BLaER1 treated with 17β-estradiol and CSF1 and Interleukin-3, amounts not matched to agents 10 nM and 100 nM (cell line): ENCODE data around the gene TH.

ENCODE experiments used
- H3K27ac ChIP-seq, 11 experiments: shearing (Covaris generic); formaldehyde crosslinking; 2 replicates each; pipeline ENCODE4 v1.8.1; 2022
- H3K27me3 ChIP-seq, 11 experiments: shearing (Covaris generic); formaldehyde crosslinking; 2 replicates each; pipeline ENCODE4 v1.8.1; 2022
- H3K36me3 ChIP-seq, 11 experiments: shearing (Covaris generic); formaldehyde crosslinking; 2 replicates each; pipeline ENCODE4 v1.8.1; 2022
- H3K4me1 ChIP-seq, 10 experiments: shearing (Covaris generic); formaldehyde crosslinking; 2 replicates each; pipeline ENCODE4 v1.8.1; 2022
- H3K4me2 ChIP-seq, 11 experiments: shearing (Covaris generic); formaldehyde crosslinking; 2 replicates each; pipeline ENCODE4 v1.8.1; 2022
- H3K4me3 ChIP-seq, 10 experiments: shearing (Covaris generic); formaldehyde crosslinking; 2 replicates each; pipeline ENCODE4 v1.8.1; 2022
- H3K9ac ChIP-seq, 11 experiments: shearing (Covaris generic); formaldehyde crosslinking; 2 replicates each; pipeline ENCODE4 v1.8.1; 2022
- H3K9me3 ChIP-seq, 11 experiments: shearing (Covaris generic); formaldehyde crosslinking; replicated peaks in 1 of 11; 2 replicates each; pipeline ENCODE4 v1.8.1; 2022
- H4K20me1 ChIP-seq, 11 experiments: shearing (Covaris generic); formaldehyde crosslinking; 2 replicates each; pipeline ENCODE4 v1.8.1; 2022
- Cebpa-rat ChIP-seq, 11 experiments: shearing (Covaris generic); IDR thresholded peaks; 2 replicates each; pipeline ENCODE4 v1.8.1; 2022

Gene TH

GRCh38 chr11:2171591-2172003 lies at the start of gene TH:
TSS of gene TH (minus strand) at chr11:2171815. CDS start at chr11:2171786, 29 bp downstream.
- Histone ChIP-seq H3K27me3 (peaks cover 25 to 56% (median 52%) of the 10 kb centered on the region in 11 experiments), H3K9me3 (no peaks in the 10 kb centered on the region)
- TF ChIP-seq Cebpa-rat (IDR thresholded peaks at IDR 0.05): no peak

GRCh38 chr11:2221024-2221423 lies 49.4 kb upstream of the TH start:
- H4K20me1 ChIP-seq: no peaks in the 10 kb centered on the region
- H3K27me3 ChIP-seq: no peaks in the 10 kb centered on the region
- no peak overlapping the region for H3K4me3 ChIP-seq
- no peak for TF ChIP-seq Cebpa-rat (IDR thresholded peaks at IDR 0.05)
- no peak overlapping the region for H3K27ac ChIP-seq
- no peak overlapping the region for H3K4me2 ChIP-seq
- H3K36me3 ChIP-seq: no peaks in the 10 kb centered on the region
- H3K9me3 ChIP-seq: peaks cover 10 to 34% (median 23%) of the 10 kb centered on the region in 11 experiments; a peak in 20 of 22 replicates
- no peak overlapping the region for H3K9ac ChIP-seq
- peaks cover 0 to 29% (median 5%) of the 10 kb centered on the region in 10 experiments; a peak in 7 of 20 replicates for H3K4me1 ChIP-seq

More at GRCh38 chr11:2171591-2172003, at the start of gene TH:
- Histone ChIP-seq H3K27ac (no peak within 1 kb of the TSS), H3K36me3 (no peaks in the 10 kb centered on the region), H4K20me1 (peaks cover 0 to 33% (median 2%) of the 10 kb centered on the region in 11 experiments; a peak in 8 of 22 replicates), H3K4me2 (no peak within 1 kb of the TSS), H3K4me1 (peaks cover 0 to 15% (median 7%) of the 10 kb centered on the region in 10 experiments; a peak in 9 of 20 replicates), H3K9ac (no peak within 1 kb of the TSS), H3K4me3 (no peak within 1 kb of the TSS)

GRCh38 chr11:2220173-2220771 lies 48.7 kb upstream of the TH start:
- no peaks in the 10 kb centered on the region for H3K27me3 ChIP-seq

GRCh38 chr11:2219318-2220017 lies 47.9 kb upstream of the TH start:
- H3K9ac ChIP-seq: no peak overlapping the region
- peaks cover 9 to 23% (median 15%) of the 10 kb centered on the region in 11 experiments; a peak in 19 of 22 replicates for H3K9me3 ChIP-seq
- H3K4me1 ChIP-seq: peaks cover 0 to 32% (median 5%) of the 10 kb centered on the region in 10 experiments; a peak in 7 of 20 replicates
- H3K27me3 ChIP-seq: no peaks in the 10 kb centered on the region
- no peaks in the 10 kb centered on the region for H3K36me3 ChIP-seq
- H4K20me1 ChIP-seq: 0 out of 22 replicates have a peak, but pooled peaks cover 0 to under 1% (median 0%) of the 10 kb centered on the region in 11 experiments
- peak overlapping the region in 1 of 11 experiments; percentile 24; a peak in 1 of 22 replicates for H3K27ac ChIP-seq
- H3K4me2 ChIP-seq: peak overlapping the region in 6 of 11 experiments; percentile 9 to 50 (median 30); a peak in 6 of 22 replicates
- no peak overlapping the region for H3K4me3 ChIP-seq
- TF ChIP-seq Cebpa-rat (IDR thresholded peaks at IDR 0.05): no peak

More at GRCh38 chr11:2220173-2220771, 48.7 kb upstream of the TH start:
- H3K27ac ChIP-seq: peak overlapping the region in 1 of 11 experiments; percentile 24; a peak in 1 of 22 replicates
- H3K36me3 ChIP-seq: no peaks in the 10 kb centered on the region
- TF ChIP-seq Cebpa-rat (IDR thresholded peaks at IDR 0.05): no peak
- H3K4me1 ChIP-seq: peaks cover 0 to 32% (median 5%) of the 10 kb centered on the region in 10 experiments; a peak in 7 of 20 replicates
- H4K20me1 ChIP-seq: no peaks in the 10 kb centered on the region
- H3K4me3 ChIP-seq: no peak overlapping the region
- peaks cover 10 to 30% (median 21%) of the 10 kb centered on the region in 11 experiments; a peak in 20 of 22 replicates for H3K9me3 ChIP-seq
- no peak overlapping the region for H3K9ac ChIP-seq
- H3K4me2 ChIP-seq: peak overlapping the region in 5 of 11 experiments; percentile 9 to 50 (median 34); a peak in 5 of 22 replicates

- Histone ChIP-seq H3K9ac (no peak overlapping the region), H3K4me2 (no peak overlapping the region), H3K9me3 (peaks cover 0 to 11% (median 5%) of the 10 kb centered on the region in 11 experiments; a peak in 8 of 22 replicates), H3K36me3 (no peaks in the 10 kb centered on the region), H3K27ac (no peak overlapping the region), H3K27me3 (no peaks in the 10 kb centered on the region), H3K4me1 (peaks cover 0 to 37% (median 14%) of the 10 kb centered on the region in 10 experiments; a peak in 17 of 20 replicates), H4K20me1 (0 out of 22 replicates have a peak, but pooled peaks cover 0 to 3% (median 0%) of the 10 kb centered on the region in 11 experiments), H3K4me3 (no peak overlapping the region)
- TF ChIP-seq Cebpa-rat (IDR thresholded peaks at IDR 0.05): no peak
Observed at GRCh38 chr11:2218031-2218633, 46.5 kb upstream of the TH start.

- Histone ChIP-seq H4K20me1 (0 out of 22 replicates have a peak, but pooled peaks cover 0 to 3% (median 0%) of the 10 kb centered on the region in 11 experiments), H3K9me3 (peaks cover 0 to 11% (median 5%) of the 10 kb centered on the region in 11 experiments; a peak in 4 of 22 replicates), H3K4me2 (peak overlapping the region in 2 of 11 experiments; percentile 9 to 20; a peak in 2 of 22 replicates), H3K36me3 (no peaks in the 10 kb centered on the region), H3K4me1 (peaks cover 0 to 44% (median 21%) of the 10 kb centered on the region in 10 experiments; a peak in 17 of 20 replicates), H3K9ac (no peak overlapping the region), H3K27me3 (no peaks in the 10 kb centered on the region), H3K4me3 (no peak overlapping the region), H3K27ac (no peak overlapping the region)
- no peak for TF ChIP-seq Cebpa-rat (IDR thresholded peaks at IDR 0.05)
Observed at GRCh38 chr11:2217211-2218030, 45.8 kb upstream of the TH start.

GRCh38 chr11:2216400-2217064 lies 44.9 kb upstream of the TH start:
- Histone ChIP-seq H3K4me2 (peak overlapping the region in 3 of 11 experiments; percentile 3 to 20 (median 9); a peak in 2 of 22 replicates), H3K9me3 (peaks cover 0 to 11% (median 5%) of the 10 kb centered on the region in 11 experiments; a peak in 4 of 22 replicates), H3K27ac (no peak overlapping the region), H3K9ac (no peak overlapping the region), H3K4me3 (no peak overlapping the region), H4K20me1 (peaks cover 0 to 3% (median 0%) of the 10 kb centered on the region in 11 experiments; a peak in 1 of 22 replicates), H3K36me3 (no peaks in the 10 kb centered on the region), H3K4me1 (peaks cover 0 to 44% (median 21%) of the 10 kb centered on the region in 10 experiments; a peak in 17 of 20 replicates), H3K27me3 (no peaks in the 10 kb centered on the region)
- TF ChIP-seq Cebpa-rat (IDR thresholded peaks at IDR 0.05): no peak
